ENCODE data around the gene ATP10B.
"Not testable (repeated sequence)": the region's sequence is repeated elsewhere in the genome, so short reads cannot be mapped to it uniquely, and the experiment has no call there.

Gene ATP10B

DNA sequence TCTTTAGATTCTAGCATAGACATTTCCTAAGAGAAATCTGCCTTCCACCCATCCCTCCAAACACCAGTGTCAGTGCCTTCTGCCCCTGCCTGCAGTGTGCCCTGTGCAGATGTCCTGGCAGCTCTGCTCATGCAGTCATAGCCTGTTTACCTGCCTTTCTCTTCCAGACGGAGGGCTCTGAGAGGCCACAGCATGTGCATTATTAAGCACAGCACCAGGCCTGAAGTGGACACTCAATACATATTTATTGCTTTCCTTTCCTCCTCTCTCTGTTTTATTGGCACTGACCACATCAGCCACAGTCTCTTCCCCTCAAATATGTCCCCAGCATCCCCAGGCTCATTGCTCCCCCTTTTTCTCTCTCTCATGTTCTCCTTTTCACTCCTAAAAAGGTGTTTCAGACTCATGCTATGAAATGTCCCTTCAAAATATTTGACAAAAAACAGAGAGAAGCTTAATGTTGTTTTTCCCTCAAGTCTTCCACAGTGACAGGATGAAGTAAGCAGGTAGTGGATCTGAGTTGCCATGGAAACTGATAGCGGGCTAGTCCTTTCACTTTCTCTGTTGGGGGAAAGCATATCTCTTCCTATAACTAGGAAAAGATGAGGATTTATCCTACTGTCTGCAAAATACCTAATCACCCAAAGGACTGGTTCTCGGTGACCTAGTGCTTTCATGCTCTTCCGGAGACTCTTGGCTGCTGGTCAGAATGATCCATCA lies 100.9 kb downstream of the ATP10B start:
- DNase-seq: no peak

DNA sequence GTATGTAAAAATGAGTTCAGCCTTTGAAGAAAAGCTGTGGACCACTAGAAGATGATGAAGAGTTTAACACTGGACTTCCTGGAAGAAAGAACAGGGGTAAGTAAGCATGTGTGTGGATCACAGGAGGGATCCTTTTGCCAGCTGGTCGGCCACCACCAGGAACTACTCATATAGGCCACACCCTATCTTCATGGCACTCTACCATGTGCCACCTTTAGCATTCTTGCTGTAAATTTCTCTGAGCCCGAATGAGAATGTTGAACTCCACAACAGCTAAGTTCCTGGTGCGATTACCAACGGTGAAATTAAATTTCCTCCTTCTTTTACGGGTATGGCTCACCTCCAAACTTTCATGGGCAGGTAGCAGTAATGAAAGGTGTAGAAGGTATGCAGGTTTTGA lies 102.3 kb downstream of the ATP10B start:
- DNase-seq: no peak

DNA sequence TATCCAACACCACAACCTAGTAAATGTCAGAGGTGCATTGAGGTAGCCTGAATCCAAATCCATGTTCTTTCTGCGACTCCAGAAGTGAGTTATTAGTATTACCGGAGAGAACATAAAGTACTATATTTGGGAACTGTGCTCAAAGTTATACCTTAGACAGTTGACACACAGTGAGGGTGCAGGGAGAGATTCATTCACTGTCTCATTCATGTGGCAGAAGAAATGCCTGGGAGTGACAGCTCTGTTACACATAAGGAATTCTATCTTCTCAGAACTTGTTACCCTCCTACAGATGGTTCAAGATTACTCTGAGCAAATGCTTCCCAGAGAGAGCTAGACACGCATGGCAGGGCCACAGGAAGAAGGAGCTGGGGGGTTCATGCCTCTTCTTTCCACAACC lies 103.0 kb downstream of the ATP10B start:
- no peak for DNase-seq

DNA sequence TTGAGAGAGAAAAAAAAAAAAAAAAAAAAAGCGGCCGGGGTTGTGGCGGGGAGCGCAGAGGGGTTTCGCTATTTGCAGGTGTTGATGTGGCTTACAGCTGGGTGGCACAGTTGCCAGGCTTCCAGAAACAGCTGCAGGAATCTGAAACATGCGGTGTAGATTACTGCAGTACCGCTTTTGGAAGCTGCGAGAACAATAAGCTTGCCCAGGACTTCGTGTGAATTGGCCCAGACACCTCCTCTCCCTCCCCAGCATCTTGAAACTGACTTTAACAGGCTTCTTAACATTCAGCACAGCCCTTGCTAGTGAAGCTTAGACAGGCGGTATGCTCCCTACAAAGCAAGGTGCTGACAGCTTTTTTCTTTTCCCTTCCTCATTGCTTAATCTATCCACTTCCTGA lies 104.0 kb downstream of the ATP10B start:
- DNase-seq: no peak

DNA sequence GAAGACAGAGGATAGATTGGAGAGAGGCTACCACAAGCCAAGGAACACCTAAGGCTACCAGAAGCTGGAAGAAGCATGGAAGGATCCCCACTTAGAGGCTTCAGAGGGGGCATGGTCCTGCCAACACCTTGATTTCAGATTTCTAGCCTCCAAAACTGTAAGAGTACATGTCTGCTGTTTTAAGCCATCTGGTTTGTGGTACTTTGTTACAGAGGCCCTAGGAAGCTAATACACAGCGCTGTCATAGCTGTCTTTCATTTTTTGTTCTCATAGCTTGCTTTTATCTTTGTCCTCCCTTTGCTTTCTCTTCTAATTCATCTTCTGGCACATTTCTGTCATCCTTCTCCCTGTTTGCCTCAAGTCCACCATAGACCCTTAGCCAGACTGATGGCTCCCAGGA lies 104.5 kb downstream of the ATP10B start:
- DNase-seq: no peak

DNA sequence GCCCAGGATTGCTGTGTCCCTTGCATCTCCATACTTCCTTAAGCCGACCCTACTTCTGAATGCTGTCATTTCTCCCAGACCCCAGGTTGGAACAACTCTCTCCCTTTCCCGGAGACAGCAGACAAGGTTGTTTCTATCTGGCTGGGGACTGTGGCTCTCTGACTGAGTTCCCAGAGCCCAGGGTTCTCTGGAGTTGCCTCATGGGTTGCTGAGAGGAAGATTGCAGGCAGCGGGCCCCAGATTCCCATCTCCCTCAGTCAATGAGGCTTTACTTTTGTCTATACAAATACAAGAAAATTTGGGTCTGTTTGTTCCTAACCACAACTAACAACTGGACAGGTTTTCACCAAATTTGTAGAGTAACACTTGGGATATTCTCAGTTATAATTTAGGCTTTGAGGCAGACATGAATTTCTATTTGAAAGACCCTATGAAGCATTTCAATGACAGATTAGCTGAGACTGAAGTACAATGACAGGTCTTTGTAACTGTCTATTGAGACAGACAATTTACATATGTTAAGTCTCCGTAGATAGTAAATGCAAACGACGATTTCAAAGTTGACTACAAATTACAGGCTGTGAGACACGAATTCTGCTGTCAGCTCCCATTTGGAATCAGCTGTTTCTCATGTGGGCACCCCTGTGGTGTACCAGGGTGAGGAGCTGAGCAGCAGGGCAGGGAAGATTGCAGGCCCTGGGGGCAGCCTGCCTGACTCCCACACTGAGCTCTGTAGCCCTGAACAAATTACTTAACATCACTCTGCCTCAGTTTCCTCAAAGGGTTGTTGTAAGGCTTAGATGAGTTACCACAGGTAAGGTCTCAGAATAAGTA lies 107.5 kb downstream of the ATP10B start:
- DNase-seq: no peak

DNA sequence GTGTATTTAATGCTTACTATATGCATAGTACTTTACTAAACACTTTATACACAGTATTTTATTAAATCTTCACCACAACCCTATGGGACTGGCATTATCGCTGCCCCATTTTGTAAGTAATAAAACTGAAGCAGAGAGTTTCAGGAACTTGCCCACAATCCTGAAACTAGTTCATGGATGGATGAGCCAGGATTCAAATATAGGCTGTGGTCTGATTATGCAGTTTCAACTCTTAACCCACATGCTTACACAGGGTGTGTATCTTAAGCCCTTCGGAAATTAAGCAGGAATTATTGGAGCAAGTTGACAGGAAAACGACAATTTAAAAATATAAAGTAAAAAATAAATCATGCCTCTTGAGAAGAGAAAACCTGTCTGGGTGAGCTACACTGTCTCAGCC lies 109.0 kb downstream of the ATP10B start:
- no peak for DNase-seq

DNA sequence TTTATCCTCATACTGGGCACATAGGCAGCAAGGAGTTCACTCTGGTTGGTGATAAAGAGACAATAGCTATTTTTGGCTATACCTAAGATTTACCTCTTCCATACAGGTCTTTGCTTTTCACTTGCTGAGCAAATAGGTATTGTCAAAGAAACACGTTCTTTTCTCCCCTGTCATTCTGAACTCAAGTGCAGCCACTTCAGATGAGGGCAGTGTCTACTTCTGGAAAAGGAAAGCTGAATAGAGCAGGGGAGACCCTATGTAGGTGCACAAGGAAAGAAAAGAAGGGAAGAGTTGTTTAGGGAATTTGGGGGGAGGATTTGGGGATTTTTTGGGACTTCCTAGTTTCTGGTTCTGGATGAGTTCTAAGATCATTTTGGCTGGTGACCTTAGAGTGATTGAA lies 109.6 kb downstream of the ATP10B start:
- DNase-seq: no peak

DNA sequence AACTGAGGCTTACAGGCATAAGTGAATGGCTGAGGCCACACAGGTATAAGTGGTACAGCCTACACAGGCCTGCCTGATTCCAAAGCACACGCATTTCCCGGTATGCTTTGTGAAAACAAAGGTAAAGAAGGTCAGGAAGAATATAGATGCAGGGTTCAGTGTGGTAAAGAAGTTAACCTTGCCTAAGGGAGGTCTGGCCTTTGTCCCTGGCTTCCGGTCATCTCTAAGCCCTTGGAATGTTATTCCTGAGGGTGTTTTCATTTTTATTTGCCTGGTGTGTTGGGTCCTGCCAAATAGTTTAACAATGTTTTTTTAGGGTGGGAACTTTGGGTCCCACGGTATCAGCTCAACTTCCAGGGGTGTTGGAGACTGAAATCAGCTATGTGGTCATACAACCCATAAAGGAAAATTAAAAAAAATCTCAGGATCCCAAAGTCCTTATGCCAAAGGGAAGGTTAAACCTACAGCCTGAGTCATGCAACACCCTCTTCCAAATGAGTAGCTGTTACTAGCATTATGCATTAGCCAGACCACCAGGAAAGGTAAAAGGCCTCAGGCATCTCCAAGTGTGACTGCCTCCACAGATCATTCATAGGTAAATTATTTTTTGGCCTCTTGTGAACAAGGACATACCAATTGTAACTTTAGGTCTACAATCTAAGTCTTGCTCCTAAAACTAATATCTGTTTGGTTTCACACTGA lies 124.6 kb downstream of the ATP10B start:
- DNase-seq: no peak

DNA sequence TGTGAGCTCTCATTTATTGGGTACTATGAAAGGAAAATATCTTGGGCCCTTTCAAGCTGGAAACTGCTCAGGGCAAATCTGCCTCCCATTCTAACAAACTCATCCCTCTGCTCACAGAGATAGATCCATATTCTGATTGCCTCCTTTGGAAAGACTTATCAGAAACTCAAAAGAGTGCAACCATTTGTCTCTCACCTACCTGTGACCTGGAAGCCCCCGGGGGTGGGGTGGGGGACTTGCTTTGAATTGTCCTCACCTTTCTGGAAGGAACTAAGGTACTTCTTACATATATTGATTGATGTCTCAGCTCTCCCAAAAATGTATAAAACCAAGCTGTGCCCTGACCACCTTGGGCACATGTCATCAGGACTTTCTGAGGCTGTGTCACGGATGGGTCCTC lies 125.3 kb downstream of the ATP10B start:
- no peak for DNase-seq

DNA sequence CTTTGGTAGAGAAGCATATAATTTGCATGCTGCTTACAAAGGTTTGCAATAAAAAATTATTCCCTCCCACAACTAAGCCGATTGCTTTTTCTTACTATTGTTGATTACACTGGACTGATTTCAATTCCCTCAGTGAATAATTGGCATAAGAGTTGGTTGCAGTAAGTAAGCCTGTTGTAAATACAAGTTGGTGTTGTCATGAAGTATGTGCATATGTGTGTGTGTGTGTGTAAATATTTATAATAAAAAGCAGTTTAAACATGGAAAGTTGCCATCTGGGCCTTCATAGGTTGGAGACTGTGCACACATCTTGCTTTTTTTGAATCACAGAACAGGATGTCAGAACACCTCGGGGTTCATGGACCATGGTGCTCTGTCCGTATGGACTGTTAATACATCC lies 131.2 kb downstream of the ATP10B start:
- no peak for DNase-seq

DNA sequence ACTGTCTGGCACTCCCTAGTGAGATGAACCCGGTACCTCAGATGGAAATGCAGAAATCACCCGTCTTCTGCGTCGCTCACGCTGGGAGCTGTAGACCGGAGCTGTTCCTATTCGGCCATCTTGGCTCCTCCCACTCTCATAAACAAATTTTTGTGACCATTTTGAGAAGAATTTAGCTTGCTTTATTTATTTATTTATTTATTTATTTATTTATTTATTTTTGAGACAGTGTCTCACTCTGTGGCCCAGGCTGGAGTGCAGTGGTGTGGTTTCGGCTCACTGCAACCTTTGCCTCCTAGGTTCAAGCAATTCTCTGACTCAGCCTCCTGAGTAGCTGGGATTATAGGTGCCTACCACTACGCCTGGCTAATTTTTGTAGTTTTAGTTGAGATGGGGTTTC lies 136.5 kb downstream of the ATP10B start:
- DNase-seq: not testable (repeated sequence)

DNA sequence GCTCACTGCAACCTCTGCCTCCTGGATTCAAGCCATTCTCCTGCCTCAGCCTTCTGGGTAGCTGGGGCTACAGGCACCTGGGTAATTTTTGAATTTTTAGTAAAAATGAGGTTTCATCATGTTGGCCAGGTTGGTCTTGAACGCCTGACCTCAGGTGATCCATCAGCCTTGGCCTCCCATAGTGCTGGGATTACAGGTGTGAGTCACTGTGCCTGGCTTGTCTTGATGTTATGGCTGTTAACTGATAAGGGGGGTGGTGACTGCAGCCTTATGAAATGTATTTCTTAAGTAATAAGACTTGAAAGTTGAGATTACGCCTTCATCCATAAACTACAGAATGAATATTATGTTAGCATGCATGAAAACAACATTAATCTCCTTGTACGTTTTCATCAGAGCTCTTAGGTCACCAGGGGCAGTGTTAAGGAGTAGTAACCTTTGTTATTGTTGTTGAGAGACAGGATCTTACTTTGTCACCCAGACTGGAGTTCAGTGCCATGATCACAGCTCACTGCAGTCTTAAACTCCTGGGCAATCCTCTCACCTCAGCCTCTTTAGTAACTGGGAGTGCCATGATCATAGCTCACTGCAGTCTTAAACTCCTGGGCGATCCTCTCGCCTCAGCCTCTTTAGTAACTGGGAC lies 148.3 kb downstream of the ATP10B start:
- DNase-seq: no peak

DNA sequence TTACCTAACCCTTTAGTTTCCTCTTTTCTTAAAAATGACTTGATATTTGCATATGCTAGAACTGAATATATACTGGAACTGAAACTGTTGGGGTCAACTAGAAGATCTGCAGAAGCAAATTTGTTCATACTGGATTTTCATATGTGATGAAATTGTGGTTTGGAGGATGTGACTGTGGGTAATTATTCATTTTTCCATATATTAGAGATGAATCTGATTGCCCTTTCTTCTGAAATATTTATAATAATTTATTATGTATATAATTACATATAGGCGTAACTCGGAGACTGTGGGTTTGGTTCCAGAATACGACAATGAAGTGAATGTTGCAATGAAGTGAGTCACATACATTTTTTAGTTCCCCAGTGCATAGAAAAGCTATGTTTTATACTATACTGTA lies 149.1 kb downstream of the ATP10B start:
- no peak for DNase-seq

DNA sequence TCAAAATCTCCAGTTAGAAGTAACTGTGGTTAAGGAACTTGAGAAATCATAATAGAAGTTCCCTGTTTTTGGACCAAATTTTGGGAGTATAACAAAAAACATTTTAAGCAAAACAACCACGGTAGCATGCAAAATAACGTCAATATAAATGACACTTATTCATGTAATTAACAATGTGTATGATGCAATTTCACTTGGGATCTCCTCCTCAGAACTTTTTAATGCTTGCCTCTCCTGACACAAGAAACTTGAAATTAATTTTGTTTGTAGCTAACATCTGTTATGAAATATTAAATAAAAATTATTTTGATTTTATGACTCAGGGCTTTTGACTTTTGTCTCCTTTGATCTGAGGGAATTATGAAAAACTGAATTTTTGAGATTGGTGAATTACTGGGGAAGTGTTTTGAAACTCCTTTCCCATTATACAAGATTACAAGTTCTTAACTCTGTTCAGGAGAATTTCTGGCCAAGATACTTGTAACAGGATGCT lies 149.7 kb downstream of the ATP10B start:
- no peak for DNase-seq

DNA sequence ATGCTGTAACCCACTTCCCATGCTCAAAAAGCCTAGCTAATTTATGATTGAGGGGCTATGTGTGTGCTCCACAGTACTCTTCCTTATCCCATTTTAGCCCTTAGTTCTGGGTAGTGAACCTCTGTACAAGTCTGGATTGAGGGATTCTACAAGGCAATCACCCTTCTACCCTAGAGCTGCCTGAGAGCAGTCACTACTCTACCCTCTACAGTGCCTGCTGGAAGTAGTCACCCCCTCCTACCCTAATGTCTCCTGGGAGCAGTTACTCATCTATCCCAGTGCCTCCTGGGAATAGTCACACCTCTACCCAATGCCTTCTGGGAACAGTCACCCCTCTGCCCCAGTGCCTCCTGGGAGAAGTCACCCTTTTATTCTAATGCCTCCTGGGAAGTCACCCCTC lies 150.6 kb downstream of the ATP10B start:
- DNase-seq: no peak

DNA sequence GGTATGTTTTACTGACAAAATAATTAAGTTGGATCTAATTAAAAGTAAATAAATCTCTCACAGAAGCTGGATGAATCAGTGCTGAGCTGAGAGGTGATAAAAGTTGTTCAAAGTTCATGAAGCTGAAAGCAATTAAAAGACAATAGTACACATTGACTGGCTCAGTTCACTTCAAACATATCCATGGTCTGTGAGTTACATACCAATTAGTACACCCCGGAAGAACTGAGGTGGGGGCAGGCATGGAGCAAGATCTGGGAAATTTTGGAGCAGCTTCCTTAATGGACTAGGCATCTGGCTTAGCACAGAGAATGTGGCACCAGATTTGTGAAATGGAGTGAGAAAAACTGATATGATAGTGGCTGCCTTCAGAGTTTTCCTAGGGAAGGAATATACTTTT lies 152.7 kb downstream of the ATP10B start:
- DNase-seq: no peak

DNA sequence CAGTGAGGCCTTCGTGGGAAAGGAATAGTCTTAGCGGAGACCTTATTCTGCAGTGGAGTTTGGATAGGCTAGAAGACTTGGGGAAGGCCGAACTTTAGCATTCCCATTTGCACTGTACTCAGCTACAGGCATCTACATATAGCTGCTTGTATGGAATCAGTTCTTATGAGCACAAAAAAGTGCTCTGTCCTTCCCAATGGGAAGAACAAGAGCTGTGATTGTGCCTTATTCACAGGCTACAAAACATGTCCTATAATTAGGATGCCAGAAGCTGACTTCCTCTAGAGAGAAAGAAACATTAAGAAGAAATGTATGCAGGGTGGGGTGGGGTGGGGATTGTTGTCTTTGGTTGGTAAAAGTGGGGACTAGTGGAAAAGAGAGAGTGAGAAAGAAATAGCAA lies 154.7 kb downstream of the ATP10B start:
- DNase-seq: no peak

DNA sequence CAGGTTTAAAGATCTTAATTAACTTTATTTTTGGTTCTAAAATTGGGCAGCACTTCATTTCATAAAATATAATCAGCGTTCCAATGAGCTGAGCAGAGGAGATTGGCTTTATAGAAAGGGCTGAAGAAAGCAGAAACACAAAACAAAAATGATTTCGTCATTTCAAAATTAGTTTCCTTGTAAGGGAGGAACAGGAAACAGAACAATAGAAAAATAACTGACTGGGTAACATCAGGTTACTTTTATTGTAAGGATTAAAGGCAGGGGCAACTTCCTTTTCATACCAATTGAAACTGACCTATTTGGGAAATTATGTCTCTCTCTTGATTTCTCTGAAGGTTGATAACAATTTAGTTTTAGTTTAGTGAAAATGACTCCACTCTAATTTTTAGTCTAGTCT lies 157.1 kb downstream of the ATP10B start:
- DNase-seq: no peak

DNA sequence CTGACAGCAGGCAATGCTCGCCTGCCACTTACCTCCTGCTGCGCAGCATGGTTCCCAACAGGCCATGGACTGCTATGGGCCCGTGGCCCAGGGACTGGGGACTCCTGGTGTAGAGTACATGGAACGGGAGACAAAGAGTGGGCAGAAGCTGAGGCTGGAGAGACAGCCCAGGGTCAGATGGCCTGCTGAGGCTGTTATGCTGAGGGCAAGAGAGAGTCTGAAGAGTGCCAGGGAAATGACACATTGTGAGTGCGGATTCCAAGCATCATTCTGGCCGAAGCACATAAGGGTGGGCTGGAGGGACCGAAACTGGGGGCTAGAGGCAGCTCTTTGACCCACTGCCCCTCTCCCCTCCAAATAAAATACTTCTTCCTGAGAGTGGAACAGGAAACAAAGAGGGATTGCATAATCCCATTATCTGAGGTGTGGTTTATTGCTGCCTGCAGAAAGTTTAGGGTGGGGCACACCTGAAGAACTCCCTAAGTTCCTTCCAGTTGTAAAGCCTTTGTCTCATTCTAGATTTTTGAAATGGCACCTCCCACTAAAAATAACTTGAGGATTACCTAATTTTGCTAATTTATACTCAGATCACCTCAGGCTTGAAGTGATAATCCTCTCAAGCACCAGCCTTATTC lies 158.1 kb downstream of the ATP10B start:
- DNase-seq: no peak

DNA sequence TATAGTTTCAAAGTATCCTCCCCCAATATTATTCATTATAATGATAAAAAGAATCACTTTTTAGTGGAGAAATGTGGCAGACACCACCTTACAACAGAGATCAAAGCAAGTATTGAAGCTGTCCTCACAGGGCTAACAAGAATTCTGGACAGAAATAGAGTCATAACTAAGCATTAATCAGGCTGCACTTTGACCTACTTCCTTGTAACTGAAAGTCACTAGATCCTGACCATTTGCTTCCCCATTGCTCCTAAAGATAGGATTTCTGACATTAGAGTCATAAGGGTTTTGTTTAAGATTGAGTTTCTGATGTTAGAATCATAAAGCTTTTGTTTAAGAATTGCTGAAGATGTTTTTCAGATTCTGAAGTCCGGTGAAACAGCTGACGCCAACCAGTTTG lies 159.7 kb downstream of the ATP10B start:
- no peak for DNase-seq

DNA sequence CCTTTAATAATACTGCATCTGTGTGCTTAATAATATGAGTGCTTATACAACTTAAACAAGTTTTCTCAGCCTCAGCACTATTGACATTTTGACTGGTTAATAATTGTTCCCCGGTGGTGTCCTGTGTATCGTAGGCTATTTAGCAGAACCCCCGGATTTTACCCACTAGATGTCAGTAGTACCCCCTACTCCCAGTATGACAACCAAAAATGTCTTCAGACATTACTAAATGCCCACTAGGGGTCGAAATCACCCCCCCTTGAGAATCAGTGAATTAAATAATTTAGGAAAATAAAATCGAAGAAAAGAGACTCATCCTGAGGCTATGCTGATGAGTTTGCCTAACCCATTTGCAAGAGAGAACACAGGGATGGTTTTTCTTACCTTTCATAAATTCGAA lies 166.3 kb downstream of the ATP10B start:
- no peak for DNase-seq

DNA sequence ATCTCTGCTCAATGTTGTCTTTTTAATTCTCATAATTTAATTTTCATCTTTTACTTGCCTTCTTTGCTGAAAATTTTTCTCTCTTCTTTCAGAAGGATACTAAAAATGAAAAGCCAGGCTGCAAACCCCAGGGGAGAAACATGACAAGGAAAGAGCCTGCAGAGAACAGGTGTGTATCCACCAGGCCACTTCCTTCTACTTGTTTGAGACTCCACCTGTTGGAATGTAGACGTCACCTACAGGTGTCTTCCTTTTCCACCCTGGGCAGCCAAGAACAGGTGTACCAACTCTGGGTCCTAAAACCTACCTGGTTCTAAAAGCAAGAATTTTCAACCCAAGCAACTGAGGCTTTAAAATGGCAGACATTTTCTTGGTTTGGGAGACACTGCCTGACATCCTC lies 166.8 kb downstream of the ATP10B start:
- no peak for DNase-seq

All from activated gamma-delta T cell treated with Interleukin-2 at 50 U/mL for 16 hours (primary cell).